ENCODE data around the gene MAD1L1. TPM values are rescaled to one million over a fixed set of nuclear protein-coding genes. Genes with fewer than 3 reads are reported as not detected.
"Not testable (repeated sequence)": the region's sequence is repeated elsewhere in the genome, so short reads cannot be mapped to it uniquely, and the experiment has no call there.

The MAD1L1 gene
- total RNA-seq, 1 experiment from 2014 or later: 184 TPM

DNA sequence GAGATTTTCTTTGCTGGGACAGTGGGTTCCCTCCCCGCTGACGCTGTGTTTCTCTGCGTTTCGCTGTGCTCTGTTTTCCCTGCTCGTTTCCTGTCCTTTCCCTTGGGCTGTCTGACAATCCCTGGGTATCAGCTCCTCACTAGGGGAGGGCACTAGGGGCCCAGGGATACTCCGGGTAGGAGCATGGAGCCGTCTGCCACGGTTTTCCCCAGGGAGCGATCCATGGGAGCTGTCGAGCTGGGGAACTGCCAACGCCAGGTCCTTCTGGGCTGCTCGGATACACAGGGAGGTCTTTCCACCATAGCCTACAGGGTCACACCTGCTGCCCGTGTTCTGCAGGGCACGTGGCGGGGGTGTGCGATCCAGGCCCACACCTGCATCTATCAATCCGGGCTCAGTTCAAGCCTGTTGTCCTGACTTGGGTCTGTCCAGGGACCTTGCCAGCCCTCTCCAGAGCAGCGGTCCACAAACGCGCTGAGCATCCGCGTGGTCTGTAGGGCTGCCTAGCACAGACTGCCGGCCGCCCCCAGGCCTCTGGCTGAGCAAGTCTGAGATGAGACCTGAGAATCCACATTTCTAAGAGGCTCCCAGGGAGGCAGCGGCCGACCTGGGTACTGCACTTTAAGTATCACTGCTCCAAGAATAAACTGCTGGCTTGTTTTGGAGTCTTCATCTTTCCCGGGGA lies 299.5 kb downstream of the MAD1L1 start:
- no peak for DNase-seq (ENCODE audit: low read depth)

DNA sequence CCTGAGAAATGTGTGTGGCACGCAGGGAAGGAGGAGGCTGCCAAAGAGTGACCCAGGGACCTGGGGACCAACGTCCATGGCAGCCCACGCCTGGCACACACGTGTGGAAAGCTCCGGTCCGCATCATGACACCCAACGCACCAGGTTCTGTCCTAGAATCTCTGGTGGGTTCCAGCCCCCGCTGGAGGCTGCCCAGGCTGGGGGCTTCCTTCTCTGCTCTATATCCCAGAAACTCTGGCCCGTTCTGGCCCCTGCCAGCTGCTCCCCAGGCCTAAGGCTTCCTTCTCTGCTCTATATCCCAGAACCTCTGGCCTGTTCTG lies 300.8 kb downstream of the MAD1L1 start:
- DNase-seq (ENCODE audit: low read depth): no peak

DNA sequence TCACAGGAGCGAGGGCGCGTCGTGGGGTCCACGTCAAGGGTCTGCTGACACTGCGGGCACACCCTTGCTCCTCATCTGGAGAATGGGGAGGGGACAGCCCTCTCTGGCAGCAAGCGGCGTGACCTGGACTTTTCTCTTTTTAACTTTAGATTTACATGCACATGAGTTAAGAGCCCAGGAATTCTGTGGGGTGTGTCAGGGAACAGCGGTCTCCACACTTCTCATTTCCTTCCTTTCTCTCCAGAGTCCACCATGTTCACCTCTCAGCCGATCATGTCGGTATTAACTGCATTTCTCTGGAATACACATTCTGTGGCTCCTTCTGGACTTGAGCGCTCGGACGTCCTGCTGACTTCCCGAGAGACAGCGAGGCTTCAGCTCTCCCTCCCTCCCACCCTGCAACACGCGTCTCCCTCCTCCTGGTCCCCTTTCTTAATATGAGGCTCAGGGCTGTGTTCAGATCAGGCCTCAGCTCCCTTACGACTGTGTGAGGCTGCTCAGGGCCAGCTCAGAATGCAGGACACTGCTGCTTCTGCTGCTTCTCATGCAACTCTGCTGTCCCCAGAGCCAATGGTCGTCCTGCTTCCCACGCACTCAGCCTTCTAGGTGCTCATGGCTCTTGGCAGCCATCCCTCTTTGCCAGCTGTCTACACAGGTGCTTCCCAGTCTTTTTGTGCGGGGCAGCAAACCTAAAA lies 301.3 kb downstream of the MAD1L1 start:
- DNase-seq (ENCODE audit: low read depth): no peak

DNA sequence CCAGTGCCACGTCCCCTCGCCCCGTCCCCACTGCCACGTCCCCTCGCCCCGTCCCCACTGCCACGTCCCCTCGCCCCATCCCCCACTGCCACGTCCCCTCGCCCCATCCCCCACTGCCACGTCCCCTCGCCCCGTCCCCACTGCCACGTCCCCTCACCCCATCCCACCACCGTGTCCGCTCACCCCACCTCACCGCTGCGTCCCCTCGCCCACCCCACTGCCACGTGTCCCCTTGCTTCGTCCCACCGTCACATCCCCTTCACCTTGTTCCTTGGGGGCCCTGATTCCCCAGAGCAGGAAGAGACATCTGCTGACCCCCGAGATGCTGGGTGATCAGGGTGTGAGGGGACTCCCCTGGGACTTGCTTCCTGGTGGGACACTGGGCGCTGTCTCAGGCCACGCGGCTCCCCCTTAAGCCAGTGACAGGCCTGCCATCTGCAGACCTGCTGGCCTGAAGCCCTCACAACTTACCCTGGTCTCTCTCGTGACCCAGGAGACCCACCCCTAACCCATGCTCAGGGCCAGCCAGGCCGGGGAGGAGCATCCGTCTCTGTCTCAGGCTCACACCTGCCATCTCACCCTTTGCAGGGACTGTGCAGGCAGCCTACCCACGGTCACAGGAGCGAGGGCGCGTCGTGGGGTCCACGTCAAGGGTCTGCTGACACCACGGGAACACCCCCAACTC lies 302.2 kb downstream of the MAD1L1 start:
- DNase-seq (ENCODE audit: low read depth): no peak

DNA sequence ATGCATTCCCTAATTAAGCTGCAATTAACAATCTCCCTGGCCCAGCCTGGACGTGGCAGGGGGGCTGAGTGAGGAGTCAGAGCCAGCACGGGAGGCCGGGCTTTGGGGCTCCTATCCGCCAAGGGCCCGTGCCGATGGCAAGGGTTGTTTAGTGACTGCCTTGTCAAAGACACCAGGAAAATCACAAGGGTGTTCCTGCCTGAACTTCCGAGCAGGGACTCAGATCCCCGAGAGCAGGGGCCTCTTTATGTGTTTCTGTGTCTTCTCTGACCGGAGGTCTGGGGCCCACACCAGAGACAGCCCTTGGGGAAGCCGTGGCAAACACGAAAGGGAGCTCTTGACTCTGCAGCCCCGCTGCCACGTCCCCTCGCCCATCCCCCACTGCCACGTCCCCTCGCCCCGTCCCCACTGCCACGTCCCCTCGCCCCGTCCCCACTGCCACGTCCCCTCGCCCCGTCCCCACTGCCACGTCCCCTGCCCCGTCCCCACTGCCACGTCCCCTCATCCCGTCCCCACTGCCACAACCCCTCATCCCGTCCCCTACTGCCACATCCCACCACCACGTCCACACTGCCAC lies 303.3 kb downstream of the MAD1L1 start:
- DNase-seq (ENCODE audit: low read depth): not testable (repeated sequence)

DNA sequence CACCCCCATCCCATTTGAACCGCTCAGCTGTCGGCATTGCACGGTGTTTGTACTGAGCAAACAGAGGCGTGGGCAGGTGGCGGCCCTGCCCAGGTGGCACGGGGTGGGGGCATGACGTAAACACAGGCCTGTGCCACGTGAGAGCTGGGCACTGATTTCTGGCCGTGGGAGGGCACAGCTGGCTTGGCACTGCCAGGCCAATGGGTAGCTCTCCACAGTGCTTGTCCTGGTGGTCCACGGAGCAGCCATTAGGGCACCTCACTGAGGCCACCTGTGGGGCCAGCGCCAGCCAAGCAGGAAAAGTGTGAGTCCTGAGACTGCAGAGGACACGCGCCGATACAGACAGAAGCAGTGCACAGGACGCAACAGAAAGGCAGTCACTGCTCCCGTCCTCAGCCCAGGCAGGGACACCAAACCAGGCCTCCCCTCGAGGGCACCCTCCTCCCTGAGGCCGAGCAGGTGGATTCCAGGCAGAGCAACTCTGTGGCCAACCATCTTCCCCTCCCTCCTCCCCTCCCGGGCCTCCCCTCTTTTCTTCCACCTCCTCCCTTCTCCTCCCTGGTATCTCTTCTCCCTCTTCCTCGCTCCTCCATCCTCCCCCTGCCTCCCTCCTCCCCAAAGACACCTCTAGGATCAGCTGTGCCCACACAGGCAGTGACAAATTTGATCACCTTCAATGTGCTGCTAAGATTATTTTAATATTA lies 303.9 kb downstream of the MAD1L1 start:
- DNase-seq (ENCODE audit: low read depth): no peak

DNA sequence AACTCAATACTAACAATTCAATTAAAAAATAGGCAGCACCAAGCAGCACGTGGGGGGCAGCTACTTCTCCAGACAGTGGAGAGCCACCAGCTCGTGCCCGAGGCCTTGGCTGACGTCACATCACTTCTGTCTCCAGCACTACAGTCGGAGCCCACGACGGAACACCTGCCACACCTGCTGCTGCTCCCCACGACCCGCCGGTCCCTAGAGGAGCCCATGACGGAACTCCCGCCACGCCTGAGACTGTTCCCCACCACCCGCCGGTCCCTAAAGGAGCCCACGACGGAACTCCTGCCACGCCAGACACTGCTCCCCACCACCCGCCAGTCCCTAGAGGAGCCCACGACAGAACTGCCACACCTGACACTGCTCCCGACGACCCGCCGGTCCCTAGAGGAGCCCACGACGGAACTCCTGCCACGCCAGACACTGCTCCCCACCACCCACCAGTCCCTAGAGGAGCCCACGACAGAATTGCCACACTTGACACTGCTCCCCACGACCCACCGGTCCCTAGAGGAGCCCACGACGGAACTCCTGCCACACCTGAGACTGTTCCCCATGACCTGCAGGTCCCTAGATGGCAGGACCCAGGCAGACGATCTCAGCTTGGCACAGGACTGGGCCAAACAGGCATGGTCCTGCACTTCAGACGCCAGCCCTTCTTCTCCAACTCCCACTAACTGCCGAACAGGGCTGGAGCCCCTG lies 304.7 kb downstream of the MAD1L1 start:
- DNase-seq (ENCODE audit: low read depth): no peak

DNA sequence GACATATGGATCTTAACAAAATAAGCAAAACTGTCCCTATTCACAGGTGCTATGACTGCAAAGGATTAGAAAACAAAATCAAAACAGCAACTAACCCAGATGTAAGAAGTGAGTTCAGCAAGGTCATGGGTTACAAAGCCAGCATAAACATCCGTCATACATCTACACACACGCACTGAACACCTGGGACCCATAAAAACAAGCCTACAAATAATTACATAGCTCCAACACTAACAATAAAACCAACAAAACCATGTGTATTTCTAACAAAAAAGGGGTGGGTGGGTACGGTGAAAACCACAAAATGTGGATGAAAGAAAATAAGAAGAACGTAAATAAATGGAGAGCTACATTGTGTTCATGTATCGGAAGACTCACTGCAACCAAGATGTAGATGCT lies 305.8 kb downstream of the MAD1L1 start:
- no peak for DNase-seq (ENCODE audit: low read depth)

DNA sequence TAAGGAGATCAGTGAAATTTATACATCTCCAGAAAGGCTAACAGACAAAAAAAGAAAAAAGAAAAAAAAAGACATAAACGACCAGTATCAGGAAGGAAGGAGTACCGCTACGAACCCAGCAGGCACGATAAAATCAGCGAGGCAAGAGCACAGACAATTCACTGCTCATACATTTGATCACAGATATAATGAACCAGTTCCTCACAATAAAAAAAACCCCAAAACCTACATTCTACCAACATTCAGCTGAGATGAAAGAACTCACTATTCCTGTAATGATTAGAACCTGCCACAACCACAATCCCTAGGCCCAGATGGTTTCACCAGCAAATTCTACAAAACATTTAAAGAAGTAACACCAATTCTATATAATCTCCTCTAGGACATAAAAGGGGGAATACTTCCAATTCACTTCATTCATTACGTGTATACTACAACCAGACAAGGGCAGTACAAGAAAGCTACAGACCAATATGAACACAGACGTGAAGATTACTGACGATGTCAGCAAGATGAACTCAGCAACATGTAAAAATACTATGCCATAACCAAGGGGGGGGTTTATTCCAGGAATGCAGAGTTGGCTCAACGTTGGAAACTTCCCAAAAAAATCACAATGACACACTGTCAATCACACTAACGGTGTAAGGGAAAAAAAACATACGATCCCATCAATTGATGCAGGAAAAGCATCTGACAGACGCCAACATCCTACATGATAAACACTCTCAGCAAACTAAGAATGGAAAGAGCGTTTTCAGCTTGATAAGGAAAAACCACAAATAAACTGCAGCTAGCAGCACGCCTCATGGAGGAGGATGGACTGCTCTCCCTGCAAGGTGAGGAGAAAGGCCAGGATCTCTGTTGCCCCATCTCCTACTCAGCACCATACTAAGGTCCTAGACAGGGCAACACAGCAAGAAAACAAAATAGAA lies 306.5 kb downstream of the MAD1L1 start:
- no peak for DNase-seq (ENCODE audit: low read depth)

DNA sequence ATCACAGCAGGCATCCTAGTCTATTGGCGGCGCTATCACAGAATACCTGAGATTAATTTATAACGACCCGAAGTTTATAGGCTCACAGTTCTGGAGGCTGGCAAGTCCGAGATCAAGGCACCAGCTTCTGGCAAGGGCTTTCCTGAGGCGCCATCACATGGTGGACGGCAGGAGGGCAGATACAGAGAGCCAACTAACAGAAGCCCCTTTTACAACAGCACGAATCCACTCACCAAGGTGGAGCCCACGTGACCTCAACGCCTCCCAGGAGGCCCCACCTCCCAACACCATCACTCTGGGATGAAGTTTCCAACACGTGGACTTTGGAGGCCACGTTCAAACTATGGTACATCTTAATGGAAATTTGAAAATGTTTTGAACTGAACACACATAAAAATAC lies 307.4 kb downstream of the MAD1L1 start:
- DNase-seq (ENCODE audit: low read depth): no peak

DNA sequence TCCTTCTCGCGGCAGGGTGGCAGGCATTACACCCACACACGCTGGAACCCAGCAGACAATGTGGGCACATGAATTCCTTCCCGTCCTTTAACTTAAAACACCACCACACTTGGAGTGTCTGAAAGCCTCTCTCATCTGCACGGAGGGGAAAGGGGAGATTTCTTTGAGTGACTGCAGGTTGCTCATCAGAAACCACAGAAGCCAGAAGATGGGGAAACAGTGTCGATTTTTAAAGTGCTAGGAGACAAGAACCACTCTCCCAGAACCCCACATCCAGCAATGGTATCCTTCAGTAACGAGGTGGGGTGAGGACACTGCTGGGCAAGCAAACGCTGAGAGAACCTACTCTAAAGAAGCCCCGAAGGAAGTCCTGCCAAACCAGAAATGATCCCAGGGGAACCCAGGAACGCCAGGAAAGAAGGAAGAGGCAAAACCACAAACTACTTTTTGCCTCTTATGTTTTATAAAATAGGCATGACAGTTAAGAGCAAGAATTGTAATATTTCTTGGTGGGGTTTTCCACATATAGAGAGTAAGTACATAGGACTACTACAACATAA lies 308.4 kb downstream of the MAD1L1 start:
- no peak for DNase-seq (ENCODE audit: low read depth)

DNA sequence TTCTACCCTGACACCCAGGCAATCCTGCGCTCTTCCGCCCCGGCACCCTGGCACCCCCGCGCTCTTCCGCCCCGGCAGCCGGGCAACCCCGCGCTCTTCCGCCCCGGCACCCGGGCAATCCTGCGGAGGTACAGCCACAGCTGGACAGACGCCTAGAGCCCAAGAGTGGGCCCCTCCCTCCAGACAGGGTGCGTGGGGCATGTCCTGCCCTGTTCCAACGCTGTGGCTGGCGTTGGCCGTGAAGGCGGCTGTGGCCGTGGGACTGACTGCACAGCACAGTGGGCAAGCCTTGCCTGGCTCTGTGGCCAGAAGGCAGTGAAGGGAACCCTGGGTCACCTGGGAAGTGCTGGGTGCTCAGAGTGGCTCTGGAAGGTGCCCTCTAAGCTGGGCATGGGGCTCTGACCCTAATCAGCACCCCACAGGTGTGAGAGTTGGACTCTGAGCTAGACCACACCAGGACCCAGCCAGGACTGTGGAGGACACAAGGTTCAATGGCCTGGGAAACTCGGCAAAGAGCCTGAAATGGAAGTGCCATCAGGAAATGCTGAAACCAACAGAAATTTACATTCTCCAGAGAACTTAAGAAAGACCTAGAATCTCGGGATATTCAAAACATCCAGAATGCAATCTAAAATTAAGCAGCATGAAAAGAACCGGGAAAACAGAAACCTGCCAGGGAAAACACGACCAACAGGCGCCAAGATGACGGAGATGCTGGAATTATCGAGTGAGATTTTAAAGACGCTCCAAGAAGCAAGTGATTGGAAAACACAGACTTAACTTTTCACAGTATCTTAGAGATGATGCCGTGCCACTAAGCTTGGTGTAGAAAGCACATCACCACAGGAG lies 309.1 kb downstream of the MAD1L1 start:
- DNase-seq (ENCODE audit: low read depth): no peak

DNA sequence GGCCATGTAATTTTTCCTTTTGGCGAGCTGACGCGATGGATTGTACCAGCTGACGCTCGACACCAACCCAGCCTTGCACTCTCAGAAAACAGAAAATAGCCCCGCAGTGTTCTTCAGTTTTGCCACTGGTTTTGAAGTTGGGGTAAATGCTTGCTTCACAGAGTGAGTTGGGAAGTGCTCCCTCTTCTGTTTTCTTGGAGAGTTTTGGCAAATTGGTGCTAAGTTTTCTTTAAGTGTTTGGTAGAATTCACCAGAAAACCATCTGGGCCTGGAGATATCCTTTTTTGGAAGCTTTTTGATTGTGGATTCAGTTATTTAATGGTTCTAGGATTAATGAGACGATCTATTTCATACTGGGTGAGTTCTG lies 309.9 kb downstream of the MAD1L1 start:
- no peak for DNase-seq (ENCODE audit: low read depth)

DNA sequence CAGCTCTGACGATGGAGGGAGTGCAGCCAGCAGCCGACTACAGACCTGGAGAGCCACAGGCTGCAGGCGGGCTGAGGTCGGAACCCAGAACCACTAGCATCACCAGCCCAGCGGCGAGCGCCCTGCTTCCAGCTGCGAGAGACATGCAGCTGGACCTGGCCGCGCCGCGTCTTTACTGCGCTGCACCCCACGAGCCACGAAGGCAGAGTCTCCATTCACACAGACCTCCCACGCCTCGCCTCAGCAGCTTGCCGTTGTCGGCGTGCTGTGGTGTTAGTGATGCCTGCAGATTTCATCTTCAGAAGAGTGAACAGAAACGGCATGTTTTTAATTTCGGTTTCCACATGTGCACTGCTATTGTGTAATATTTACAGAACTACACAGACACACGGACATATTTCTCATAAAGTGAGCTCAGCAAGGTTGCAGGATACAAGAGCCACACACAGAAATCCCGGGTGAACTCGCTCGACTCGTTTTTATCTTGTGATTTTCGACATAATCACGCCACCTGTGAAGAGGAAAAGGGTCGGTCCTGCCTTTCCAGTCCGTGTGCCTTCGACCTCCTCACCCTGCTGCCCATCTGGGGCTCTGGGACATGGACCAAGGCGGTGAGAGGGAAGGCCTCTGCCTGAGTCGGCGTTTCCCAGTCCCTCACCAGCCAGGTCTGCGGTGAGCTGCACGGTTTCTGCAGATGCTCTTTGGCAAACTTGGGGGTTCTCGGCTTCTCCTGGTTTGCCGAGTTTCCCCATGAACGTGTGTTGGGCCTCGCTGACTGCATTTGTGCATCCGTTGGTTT lies 310.5 kb downstream of the MAD1L1 start:
- no peak for DNase-seq (ENCODE audit: low read depth)

DNA sequence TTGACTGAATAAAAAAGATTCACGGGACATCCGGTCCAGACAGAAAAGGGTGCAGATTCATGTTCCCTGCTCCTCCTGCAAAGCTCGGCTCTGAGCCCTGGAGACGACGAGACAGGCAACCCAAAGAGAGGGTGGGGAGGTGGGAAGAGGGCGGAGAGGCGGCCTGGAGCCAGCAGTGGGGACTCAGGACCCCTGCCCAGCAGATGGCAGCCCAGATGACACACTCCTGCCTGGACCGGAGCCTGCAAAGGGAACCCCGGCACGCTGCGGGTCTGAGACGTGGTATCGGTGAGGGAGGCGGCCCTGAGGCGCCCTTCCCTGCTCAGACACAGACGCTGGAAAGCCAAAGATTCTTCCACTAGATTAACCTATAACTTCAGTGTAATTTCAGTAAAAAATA lies 311.9 kb downstream of the MAD1L1 start:
- DNase-seq (ENCODE audit: low read depth): no peak

DNA sequence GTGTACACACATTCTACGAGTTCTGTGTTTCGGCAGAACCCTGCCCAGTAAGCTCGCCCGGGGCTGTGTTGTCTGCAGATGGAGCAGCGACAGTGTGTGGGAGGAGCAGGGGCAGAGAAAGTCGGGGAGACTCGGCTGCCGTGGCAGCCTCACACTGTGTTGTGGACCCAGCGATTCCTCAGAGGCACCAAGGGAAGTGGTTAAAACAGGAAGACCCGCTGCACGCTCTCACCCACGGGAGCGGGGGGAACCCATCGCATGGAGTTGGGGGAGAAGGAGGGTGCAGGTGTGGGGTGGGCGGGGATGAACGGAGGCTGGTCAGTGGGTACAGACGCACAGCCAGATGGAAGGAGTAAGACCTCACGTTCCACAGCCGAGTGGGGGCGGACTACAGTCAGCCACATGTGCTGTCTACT lies 312.5 kb downstream of the MAD1L1 start:
- no peak for DNase-seq (ENCODE audit: low read depth)

DNA sequence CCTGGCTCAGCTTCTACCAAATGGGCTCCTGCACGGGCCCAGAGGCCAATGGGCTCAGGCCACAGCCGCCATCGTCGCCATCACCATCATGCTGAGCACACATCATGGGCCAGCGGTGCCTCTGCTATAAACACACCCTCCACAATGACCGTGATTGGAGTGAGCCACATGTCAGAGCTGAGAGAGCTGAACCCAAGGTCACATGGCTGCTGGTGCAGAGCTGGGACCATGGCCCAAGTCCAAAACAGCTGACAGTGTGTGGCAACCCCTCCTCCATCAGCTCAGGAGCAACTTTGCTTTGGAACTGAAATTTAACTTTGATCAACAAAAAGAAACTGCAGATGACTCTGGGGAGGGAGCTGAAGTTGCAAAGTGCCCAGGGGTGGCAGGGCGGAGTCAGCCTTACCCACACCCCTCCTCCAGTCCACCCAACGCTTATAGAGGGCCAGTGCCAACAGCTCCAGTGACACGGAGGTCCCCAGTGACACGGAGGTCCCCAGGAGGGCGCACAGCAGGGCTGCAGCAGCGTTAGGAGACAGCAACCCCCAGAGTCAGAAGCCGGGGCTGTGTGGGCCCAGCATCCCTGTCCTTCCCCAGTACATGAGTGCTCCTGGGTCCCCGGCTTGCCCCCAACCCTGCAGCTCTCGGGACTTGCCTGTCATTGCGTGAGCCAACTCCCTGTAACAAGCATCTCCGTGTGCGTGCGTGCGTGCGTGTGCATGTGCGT lies 313.0 kb downstream of the MAD1L1 start:
- DNase-seq (ENCODE audit: low read depth): no peak

Measured in HT1080 (cell line).